Stimulated activated CD4-positive, alpha-beta T cell treated with anti-CD3 and anti-CD28 coated beads, Interleukin-2, amount 100 ng/mL, for 24 hours (primary cell): ENCODE measurements around the gene ADAMTSL2.
"Not testable (repeated sequence)": the region's sequence is repeated elsewhere in the genome, so short reads cannot be mapped to it uniquely, and the experiment has no call there.

Experiments
- DNase-seq, 2 donors: peaks; one replicate each; pipeline ENCODE4 v3.0.0-alpha.2; 2020

The ADAMTSL2 gene

DNA sequence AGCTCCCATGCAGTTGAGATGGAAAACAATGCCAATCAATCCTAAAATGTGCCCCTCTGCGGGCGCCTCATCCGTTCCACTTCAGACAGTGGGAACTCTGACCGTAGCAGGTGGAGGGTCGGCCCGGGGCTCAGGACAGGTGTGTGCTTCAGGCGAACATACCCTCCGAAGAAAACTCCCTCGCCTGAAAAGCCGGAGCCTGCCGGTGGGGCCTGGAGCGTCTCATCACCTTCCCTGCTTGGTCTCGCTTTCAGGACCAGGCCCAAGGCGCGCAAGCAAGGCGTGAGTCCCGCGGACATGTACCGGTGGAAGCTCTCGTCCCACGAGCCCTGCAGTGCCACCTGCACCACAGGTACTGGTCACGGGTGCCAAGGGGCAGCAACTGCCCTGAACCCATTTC is 26.4 kb downstream of the ADAMTSL2 start:
- no peak for DNase-seq

DNA sequence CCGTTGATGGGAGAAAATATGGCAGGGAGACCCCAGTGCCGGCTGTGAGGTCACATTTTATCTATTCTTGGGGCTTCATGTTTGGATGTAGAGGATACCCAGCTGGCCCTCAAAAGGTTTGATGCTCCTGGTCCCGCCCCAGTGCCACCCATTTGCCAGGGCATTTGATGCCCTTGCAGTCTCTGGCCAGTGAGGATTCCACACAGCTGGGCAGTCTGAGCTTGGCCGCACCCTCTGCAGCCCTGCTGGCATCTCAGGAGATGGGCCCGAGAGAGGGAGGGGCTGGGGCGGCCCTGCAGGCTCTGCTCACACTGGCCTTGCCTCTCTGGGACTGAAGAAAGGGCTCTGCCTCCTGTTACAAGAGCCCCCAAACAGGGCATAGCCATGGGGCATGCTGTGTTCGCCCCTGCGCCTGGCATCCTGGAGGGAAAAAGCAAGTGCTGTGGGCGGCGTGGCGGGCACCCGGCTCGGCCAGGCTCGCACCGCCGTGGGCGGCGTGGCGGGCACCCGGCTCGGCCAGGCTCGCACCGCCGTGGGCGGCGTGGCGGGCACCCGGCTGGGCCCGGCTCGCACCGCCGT is 27.6 kb downstream of the ADAMTSL2 start:
- DNase-seq, result no peak

DNA sequence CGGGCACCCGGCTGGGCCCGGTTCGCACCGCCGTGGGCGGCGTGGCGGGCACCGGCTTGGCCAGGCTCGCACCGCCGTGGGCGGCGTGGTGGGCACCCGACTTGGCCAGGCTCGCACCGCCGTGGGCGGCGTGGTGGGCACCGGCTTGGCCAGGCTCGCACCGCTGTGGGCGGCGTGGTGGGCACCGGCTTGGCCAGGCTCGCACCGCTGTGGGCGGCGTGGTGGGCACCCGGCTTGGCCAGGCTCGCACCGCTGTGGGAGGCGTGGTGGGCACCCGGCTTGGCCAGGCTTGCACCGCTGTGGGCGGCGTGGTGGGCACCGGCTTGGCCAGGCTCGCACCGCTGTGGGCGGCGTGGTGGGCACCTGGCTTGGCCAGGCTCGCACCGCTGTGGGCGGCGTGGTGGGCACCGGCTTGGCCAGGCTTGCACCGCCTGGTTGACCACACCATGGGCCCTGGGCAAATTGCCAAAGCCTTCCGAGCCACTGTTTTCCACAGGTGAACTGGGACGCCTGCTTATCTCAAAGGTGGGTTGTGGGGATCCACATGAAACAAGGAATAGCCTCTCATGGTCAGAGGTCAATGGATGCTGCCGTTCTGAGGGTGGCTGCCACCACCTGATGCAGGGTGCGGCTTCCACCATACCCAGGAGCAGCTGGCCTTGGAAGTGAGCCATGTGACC is 28.2 kb downstream of the ADAMTSL2 start:
- DNase-seq, result no peak

DNA sequence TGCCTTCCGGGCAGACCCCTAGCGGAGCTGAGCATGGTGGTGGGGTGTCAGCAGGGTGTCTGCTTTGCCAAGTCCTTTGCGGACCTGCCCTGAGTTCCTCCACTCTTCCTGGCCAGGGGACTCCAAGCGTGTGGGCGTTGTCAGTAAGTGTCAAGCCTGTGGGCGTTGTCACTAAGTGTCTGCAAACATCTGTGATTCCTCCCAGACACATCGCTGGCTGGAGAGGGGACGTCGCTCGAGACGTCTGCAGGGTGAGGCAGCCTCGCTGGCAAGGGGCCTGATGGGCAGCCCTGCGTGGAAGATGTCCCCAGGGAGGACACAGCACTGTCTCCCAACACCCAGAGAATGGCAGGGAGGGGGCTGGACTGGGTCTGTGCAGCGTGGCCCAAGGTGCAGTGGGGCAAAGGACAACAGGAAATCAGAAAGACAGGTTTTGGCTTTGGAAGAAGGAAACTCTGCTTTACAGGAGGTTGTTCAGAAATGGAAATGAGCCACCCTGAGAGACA is 28.8 kb downstream of the ADAMTSL2 start:
- no peak for DNase-seq

DNA sequence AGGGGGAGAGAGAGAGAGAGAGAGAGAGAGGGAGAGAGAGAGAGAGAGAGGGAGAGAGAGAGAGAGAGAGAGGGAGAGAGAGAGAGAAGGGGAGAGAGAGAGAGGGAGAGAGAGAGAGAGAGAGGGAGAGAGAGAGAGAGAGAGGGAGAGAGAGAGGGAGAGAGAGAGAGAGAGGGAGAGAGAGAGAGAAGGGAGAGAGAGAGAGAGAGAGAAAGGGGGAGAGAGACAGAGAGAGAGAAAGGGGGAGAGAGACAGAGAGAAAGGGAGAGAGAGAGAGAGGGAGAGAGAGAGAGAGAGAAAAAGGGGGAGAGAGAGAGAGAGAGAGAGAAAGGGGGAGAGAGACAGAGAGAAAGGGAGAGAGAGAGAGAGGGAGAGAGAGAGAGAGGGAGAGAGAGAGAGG is 29.3 kb downstream of the ADAMTSL2 start:
- DNase-seq, result not testable (repeated sequence)

DNA sequence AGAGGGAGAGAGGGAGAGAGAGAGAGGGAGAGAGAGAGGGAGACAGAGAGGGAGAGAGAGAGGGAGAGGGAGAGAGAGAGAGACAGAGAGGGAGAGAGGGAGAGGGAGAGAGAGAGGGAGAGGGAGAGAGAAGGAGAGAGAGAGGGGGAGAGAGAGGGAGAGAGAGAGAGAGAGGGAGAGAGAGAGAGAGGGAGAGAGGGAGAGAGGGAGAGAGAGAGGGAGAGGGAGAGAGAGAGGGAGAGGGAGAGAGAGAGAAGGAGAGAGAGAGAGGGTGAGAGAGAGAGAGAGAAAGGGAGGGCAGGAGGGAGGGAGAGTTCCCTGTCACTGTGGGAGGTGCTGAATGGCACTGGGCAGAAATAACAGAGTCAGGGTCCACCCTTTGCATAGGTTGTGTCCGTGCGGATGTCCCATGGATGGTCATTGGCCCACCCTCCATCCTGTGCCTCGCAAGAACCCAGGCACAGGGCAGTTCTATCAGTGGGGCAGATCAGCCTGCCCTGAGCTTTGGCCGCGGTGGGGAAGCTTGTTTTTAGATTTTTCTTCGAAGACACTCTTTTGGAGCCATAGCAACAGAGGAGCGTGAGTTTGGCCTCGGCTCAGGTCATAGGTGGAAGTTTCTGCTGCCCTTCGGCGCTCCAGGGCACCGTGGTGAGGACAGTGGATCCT is 30.1 kb downstream of the ADAMTSL2 start:
- DNase-seq, result no peak

DNA sequence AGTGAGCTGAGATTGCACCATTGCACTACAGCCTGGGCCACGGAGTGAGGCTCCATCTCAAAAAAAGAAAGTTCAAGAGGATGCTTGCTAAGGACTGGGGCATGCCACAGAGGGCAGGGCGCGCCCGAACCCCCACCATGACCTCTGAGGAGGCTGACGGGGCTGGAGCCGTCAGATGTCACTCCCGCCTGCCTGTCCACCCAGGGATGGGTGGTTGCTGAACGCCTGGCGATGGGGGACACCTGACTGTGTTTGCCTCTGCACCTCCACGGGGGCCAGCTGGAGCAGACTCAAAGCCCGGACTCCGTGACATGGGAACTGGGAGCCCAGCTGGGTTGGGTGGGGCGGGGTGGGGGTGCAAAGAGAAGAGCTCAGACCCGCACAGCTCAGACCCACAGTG is 31.9 kb downstream of the ADAMTSL2 start:
- DNase-seq, result no peak

DNA sequence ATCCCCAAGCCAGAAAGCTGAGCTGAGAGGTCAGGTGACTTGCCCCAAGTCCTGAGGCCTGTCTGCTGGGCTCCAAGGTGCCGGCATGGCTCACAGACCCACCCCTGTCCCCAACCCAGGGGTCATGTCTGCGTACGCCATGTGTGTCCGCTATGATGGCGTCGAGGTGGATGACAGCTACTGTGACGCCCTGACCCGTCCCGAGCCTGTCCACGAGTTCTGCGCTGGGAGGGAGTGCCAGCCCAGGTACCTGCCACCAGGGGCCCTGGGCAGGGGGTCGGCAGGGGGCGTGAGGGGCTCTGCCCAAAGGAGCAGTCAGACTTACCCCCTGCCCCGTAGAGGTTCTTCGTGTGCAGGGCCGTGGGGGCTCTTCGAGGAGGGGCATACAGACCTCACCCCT is 32.3 kb downstream of the ADAMTSL2 start:
- DNase-seq, result no peak

DNA sequence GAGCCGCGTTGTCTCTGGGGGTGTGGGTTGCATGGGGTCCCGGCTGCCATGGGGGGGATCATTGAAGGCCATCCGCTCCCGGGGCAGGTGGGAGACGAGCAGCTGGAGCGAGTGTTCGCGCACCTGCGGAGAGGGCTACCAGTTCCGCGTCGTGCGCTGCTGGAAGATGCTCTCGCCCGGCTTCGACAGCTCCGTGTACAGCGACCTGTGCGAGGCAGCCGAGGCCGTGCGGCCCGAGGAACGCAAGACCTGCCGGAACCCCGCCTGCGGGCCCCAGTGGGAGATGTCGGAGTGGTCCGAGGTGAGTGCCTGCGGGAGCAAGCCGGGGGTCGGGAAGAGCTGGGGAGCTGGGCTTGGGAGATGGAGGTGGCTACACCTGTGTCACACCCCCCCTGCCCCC is 33.7 kb downstream of the ADAMTSL2 start:
- DNase-seq, result no peak

DNA sequence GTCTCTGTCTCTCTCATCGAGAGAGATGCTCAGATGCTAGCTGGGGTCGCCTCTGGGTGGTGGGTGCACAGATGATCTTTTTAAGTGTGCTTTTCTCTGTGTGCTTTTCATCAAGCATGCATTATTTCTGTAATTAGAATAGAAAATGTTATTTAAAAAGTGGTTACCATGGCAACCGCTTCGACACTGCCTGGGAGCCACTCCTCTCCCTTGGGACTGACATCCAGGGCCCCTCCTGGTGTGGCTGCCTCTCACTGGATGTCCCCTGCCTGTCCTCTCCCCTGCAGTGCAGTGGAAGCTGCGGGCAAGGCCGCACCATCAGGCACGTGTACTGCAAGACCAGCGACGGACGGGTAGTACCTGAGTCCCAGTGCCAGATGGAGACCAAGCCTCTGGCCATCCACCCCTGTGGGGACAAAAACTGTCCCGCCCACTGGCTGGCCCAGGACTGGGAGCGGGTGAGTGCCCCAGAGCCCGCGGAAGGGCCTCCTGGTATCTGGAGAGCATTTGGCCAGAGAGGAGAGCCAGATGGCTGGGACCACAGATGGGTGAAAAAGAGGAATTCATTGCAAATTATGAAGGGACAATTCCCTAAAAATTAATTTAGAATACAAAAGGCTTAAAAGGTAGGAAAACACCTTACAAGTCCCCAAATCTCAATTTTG is 34.7 kb downstream of the ADAMTSL2 start:
- no peak for DNase-seq

DNA sequence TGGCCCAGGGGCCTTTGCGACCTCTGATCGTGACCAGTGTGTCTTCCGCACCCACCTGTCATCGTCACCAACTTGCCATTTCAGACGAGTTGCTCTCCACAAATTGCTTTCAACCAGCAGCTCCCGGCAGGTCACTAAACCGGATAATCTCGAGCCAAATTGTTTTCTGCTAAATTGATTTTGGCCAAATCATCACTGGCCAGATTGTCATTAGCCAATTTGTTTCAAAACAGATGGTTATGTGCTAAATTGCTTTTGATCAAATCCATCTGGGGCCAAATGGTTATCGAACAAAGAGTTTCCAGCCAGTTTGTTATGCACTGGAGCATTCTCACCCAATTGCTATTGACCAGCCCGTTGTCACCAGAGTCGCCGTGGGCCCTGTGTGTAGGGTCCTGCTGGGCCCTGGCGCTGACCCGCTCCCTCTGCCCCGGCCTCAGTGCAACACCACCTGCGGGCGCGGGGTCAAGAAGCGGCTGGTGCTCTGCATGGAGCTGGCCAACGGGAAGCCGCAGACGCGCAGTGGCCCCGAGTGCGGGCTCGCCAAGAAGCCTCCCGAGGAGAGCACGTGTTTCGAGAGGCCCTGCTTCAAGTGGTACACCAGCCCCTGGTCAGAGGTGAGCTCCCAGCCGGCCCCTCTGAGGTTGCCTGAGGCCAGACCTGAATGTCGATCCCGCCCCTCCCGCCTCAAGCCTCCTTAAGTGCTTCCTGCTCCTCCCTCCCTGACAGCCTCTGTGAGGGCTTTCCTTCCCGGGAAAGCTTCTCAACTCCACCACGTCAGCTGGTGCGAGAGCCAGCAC is 35.6 kb downstream of the ADAMTSL2 start:
- DNase-seq, result no peak

DNA sequence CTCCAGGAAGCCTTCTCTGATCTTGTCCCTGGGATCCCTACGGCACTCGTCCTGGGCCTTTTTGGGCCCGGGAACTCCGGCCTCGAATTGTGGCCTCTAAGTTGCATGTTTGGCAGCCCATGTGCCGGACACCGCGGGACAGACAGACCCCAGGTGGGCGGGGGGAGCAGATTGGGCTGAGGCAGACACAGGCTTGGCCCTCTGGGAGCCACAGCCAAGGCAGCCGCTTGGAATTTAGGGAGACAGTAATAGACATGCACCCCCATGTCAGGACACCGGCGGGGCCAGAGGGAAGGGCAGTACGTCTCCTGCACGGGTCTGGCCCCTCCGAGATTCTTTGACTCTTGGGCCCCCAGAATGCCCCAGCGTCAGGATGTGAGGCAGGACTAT is 36.2 kb downstream of the ADAMTSL2 start:
- no peak for DNase-seq

DNA sequence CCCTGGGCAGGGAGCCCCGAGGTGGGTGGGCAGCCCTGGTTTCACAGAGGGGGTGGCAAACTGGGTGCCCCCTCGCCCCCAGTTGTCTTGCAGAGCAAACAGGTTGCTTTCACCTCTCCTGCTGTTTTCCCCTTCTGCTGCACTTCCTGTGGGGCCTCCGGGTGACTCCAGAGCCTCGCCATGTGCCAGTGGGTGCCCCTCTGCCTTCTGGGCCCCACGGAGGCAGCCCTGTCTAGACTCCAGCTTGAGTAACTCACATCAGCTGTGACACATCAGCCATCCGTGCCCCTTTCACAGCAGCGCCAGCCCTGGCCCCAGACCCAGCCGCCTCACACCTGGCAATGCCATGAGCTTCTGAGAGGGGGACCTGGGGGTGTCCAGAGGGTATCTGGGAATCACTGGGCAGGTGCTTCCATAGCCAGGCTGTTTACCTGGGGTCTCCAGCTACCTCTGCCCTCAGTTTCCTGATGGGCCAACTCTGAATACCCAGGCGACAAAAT is 36.9 kb downstream of the ADAMTSL2 start:
- DNase-seq, result no peak

DNA sequence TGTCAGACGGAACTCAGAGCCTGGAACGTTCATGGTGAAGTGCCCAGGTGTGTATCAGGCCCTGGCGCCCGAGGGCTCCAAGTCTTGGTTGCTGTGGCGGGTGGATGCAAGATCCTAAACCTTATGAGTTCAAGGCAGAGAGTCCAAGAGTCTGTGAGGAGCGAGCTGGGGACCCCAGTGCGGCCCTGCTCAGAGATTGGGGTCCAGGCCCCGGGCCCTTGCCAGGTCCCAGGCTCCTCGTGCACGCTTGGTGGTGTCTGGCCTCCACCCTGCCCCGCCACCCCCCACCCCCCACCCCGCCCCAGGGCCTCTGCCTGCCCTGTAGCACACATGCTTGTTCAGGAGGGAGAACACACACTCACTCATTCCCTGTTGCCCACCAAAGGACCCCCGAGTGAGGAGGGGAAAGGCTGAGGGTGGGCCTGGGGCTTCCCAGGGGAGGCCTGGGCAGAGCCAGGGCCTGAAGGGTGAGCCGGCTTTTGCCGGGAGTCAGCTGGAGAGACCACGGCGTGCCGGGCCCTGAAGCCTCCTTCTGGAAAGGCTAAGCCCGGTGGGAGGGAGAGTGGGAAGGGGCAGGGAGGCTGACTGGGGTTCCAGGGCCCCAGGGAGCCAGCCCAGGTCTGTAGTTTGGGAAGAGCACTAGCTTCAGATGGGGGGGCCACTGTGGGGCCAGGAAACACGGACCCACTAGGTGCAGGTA is 37.5 kb downstream of the ADAMTSL2 start:
- no peak for DNase-seq

DNA sequence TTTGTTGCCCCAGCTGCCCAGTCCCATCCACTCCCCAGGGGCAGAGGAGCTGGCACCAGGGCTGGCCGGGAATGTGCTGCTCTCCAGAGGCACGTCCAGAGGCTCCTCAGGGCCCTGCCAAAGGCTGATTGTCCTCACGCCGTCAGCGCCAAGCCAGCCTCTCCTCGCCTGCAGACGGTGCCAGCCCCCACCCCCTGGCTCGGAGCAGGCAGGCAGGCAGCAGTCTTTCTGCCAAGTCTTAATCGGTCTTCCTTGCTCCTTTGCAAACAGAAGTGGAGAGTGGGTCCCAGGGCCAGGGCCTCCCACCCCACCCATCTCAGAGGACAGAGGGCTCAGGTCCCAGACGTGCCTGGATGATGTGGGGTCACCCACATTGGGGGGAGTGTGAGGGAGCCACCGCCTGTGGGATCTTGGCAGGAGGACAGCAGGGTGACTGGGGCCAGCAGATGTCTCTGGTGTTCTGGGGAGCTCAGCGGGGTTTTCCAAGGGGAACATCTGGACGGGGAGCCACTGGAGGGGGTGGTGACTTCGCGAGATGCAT is 38.4 kb downstream of the ADAMTSL2 start:
- no peak for DNase-seq

DNA sequence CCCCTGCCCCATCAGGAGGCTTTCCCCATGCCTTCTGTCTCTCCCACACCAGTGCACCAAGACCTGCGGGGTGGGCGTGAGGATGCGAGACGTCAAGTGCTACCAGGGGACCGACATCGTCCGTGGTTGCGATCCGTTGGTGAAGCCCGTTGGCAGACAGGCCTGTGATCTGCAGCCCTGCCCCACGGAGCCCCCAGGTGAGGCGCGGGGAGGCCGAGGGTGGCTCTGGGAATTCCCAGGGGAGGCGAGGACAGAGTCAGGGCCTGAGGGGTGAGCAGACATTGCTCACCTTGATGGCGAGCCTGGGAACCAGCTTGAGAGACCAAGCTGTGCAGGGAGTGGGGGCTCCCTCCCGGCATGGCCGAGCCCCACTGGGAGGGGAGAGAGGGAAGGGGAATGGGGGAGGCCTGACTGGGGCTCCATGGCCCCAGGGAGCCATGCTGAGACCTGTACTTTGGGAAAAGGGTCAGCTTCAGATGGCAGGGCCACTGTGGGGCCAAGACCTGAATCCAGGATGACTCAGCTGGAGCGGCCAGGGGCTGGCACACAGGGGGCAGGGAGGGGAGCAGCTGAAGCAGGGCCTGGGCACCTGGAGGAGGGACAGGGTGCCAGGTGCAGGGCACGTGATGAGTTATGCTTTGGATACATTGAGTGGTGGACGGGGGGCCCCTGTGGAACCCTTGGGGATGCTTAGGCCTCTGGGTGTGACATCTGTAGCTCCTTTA is 39.4 kb downstream of the ADAMTSL2 start:
- no peak for DNase-seq

DNA sequence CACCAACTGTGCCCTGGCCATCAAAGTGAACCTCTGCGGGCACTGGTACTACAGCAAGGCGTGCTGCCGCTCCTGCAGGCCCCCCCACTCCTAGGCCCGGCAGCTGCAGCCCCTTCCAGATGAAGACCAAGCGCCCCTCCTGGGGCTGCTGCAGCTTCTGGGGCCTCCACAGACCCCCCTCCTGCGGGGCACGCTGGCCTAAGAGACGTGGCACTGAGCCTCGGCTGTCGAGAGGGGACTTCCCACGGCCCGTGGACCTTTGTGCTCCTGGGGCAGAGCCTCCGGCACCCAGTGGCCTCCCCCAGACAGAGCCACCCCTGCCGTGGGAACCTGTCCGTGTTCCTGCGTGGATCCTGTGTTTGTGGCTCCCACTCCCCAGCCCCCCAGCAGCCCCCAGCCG is 40.3 kb downstream of the ADAMTSL2 start:
- DNase-seq, result no peak

DNA sequence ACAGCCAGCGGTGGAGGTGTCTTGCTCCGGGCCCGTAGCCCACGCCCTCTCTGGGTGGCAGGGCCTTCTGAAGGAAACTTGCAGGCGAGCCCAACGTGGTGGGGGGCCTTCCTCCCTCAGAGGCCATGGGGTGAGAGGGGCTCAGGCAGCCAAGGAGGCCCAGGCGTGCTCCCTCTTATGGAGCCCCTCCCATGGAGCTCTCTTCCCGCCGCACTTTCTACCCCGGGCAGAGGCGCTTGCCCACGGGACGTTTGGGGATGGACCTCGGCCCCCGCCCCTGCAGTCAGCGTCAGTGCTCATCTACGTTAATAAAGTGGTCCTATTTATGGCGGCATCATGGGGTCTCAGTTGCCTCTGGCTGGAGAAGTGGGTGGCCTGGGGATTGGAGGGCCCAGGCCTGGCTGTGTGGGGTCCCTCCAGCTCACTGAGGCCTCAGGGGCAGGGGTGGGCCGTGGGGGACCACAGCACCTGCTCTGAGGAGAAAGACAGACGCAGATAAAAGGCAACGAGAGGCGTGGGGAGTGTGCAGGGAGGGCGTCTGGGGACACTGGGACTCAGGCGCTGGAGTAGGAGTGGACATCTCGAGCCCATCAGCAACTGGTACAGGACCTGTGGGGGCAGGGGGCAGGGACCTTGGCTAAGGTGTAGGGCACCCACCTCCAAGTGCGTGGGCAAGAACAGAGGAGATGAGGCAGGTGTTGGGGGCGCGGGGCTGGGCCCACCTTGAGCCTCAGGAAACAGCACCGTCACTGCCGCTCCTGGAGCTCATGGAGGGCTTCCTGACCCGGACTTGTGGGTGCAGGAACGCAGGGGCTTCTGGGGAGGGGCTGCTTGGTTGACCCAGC is 40.9 kb downstream of the ADAMTSL2 start:
- no peak for DNase-seq

DNA sequence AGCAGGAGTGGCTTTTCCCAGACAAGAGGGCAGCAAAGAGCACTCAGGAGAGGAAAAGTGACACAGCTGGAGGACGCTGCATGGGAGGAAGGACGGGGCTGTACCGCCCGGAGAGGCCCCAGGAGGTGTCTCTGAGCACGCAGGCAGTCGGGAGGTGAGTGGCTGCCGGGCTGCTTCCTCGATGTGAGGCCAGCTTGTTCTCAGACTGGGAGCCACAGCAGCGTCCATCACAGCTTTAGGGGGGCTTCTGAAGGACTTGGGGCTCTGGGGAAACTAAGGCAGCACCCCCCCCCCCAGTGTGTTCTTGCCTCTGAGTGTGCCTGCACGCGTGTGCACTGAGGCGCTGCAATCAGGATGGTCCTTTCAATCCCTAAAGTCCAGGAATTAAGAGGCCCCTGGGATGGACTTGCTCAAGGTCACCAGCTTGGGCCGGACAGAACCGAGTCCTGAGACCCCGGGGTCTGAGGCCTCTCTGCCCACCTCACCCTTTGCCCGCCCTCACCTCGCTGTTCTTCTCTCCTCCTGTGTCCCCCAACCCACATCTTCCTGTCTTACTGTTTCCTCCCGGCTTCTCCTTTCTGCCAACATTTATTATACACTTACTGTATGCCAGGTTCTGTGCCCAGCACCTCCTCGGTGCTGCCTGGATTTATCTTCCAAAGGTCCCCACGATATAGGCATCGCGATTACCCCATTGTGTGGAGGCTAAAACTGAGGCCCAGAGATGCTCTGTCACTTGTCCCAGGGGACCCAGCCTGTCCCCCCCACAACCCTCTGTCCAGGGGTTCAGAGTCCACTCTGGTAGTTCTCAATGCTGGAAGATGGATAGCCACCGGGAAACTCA is 41.7 kb downstream of the ADAMTSL2 start:
- no peak for DNase-seq
